HG03064 (cell line): Measurements from ENCODE around the gene KCNK6.

Experiments used
- ATAC-seq: cut with Tn5 transposase; IDR thresholded peaks from one replicate; pipeline ENCODE4 v1.9.1; 2021; ENCODE audit warnings: low read depth; ENCODE audit not compliant: unreplicated experiment

The KCNK6 gene

GRCh38 chr19:38319421-38320258 lies at the start of gene KCNK6:
Gene KCNK6 (plus strand): TSS chr19:38319845. CDS start chr19:38319951, 106 bp downstream.
- ATAC-seq: no peak

GRCh38 chr19:38270587-38271167 lies 49.0 kb upstream of the KCNK6 start:
- ATAC-seq: no peak

- no peak for ATAC-seq
Observed at GRCh38 chr19:38273499-38273898, 46.1 kb upstream of the KCNK6 start.

- no peak for ATAC-seq
Observed at GRCh38 chr19:38274739-38275138, 44.9 kb upstream of the KCNK6 start.

GRCh38 chr19:38276942-38277517 lies 42.6 kb upstream of the KCNK6 start:
- no peak for ATAC-seq

GRCh38 chr19:38277549-38277948 lies 42.1 kb upstream of the KCNK6 start:
- no peak for ATAC-seq

- no peak for ATAC-seq
Observed at GRCh38 chr19:38277969-38278680, 41.5 kb upstream of the KCNK6 start.

GRCh38 chr19:38278751-38279150 lies 40.9 kb upstream of the KCNK6 start:
- ATAC-seq: no peak

- no peak for ATAC-seq
Observed at GRCh38 chr19:38280030-38280921, 39.4 kb upstream of the KCNK6 start.

GRCh38 chr19:38281811-38282566 lies 37.7 kb upstream of the KCNK6 start:
- no peak for ATAC-seq

GRCh38 chr19:38283271-38283670 lies 36.4 kb upstream of the KCNK6 start:
- no peak for ATAC-seq

GRCh38 chr19:38284422-38284821 lies 35.2 kb upstream of the KCNK6 start:
- no peak for ATAC-seq

GRCh38 chr19:38285567-38285966 lies 34.1 kb upstream of the KCNK6 start:
- ATAC-seq: no peak

GRCh38 chr19:38287604-38288003 lies 32.0 kb upstream of the KCNK6 start:
- ATAC-seq: no peak

GRCh38 chr19:38288123-38288855 lies 31.4 kb upstream of the KCNK6 start:
- ATAC-seq: no peak

- ATAC-seq: no peak
Observed at GRCh38 chr19:38289955-38290354, 29.7 kb upstream of the KCNK6 start.

GRCh38 chr19:38290631-38291147 lies 29.0 kb upstream of the KCNK6 start:
- ATAC-seq: no peak

GRCh38 chr19:38291855-38292254 lies 27.8 kb upstream of the KCNK6 start:
- no peak for ATAC-seq

- no peak for ATAC-seq
Observed at GRCh38 chr19:38293281-38293680, 26.4 kb upstream of the KCNK6 start.
